DMS79 treated with DMSO at 0.1 percent for 48 hours (cell line): Measurements from ENCODE around the gene RYR2.

Source experiments
- DNase-seq: peaks from one replicate; lab custom pipeline; 2025; lab: John Stamatoyannopoulos, UW

RYR2 gene

DNA sequence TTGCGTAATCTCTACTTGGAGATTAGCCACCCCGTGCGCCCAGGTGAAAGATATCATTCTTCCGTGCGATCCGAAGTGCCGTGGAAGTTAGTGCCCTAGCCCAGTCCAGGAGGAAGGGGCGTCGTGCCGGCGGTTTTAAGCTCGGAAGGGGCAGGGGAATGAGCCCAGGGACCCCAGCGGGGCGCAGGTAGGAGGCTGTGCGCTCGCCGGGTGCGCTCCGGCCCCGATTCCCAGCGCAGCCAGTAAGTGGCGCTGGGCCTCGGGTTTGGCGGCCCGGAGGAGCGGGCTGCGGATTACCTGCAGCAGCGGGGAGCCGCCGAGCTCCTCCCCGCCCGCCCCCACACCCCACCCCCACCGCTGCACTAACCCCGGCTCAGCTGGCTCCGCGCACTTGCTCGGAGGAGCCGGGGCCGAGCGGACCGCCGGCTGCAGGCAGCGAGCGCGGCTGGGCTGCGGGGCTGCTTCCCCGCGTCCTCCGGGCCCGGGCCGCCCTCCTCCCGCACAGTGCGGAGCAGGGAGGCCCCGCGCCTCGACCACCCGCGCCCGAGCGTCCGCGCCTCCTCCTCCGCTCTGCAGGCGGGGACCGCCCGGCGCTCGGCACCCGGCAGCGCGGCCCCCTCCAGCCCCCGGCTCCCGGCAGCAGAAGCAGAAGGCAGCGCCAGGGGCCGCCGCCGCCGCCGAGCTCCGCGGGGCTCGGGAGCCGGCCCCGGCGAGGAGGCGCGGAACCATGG is at the start of gene RYR2:
Gene RYR2 (plus strand): TSS at position 390 of the 731 bp plus-strand sequence. CDS start 338 bp downstream, at position 728.
- no peak for DNase-seq

GRCh38 chr1:236992449-236992848 is 49.5 kb upstream of the RYR2 start:
- no peak for DNase-seq

- DNase-seq, result no peak
These were observed 47.5 kb upstream of the RYR2 start for GRCh38 chr1:236994450-236994849.

GRCh38 chr1:236997361-236997760 is 44.6 kb upstream of the RYR2 start:
- no peak for DNase-seq

DNA sequence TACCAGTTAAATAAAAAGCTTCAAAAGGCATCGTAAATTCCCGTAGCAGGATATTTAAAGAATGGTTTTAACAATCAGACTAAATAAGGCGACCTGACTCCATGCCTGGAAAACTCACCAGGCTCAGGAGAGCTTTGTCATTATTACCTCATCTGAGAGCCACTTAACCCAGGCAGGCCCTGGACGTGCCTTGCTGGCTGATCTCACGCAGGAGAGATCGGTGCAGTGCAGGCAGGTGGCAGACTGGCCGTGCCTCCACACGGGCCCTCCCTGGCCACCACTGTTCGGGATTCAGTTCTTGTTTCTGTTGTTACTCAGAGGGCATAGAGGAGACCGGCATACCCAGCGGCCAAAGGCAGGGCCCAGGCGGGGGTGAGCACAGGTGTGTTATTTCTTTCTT is 44.1 kb upstream of the RYR2 start:
- peak; percentile 62 for DNase-seq

DNA sequence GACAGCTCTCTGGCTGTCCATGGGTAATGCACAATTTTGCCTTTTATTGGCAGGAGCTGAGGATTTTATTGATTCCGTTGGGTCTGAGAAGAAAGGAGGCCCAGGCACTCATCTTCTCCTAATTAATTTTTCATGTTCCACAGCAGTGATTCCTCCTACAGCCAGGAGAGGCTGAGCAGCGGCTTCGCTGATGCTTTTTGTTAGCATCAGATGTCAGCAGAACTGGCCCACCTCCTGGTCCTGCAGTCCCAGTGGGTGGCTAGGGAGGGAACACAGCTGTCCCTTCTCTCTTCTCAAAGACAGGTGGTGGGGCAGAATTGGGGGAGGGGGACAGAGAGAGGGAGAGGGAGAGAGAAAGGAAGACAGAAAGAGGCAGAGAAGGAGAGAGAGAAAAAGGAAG is 43.4 kb upstream of the RYR2 start:
- DNase-seq, result peak; percentile 6

DNA sequence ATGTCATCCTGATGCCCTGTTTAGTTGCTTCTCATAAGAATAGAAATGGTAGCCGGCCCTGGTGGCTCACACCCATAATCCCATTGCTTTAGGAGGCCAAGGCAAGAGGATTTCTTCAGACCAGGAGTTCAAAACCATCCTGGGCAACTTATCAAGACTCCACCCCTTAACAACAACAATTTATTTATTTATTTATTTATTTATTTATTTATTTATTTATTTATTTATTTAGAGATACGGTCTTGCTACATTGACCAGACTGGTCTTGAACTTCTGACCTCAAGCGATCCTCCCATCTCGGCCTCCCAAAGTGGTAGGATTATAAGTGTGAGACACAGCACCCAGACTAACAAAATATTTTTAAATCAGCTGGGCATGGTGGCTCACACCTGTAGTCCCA is 41.8 kb upstream of the RYR2 start:
- no peak for DNase-seq

DNA sequence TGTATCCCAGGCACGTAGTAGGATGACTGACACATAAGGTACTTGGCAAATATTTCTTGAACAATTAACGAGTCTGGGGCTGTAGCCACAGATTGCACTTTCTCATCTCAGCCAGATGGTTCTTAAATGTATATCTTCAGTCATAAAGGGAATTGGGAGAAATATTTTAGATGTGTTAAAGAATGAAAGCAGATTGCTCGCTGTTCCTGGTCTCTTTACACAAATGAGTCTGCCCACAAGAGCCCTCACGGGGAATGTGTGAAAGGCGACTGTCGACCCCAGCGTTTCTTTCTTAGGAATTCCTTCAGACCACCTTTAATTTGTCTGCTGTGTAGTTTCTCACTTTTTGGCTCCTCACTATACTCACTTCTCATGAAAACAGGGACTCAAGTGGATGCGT is 38.5 kb upstream of the RYR2 start:
- DNase-seq, result no peak

GRCh38 chr1:237004116-237004515 is 37.9 kb upstream of the RYR2 start, which contains the start of gene MT1HL1:
Gene MT1HL1, minus strand, starts transcription at chr1:237004441. Its CDS starts 69 bp downstream, at chr1:237004372.
- DNase-seq, result no peak

GRCh38 chr1:237005674-237006073 is 36.3 kb upstream of the RYR2 start:
- no peak for DNase-seq

- no peak for DNase-seq
These were observed 34.7 kb upstream of the RYR2 start for GRCh38 chr1:237007147-237007881.

DNA sequence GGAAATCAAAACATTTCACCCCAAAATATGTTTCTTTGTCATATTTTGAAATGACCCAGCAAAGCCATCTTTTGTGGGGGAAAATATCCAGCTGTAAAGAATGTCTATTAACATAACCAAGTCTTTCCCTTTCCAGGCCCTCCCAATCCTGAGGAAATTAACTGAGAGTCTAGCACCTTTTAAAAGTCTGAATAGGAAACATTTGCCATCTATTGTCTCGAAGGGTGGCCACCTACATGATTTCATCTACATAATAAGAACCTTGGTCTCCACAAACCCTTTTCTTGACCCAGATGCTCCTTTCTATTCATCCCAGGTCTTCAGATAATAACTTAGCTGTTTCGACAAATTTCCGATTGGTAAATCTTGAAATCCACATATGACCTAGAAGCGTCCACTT is 32.4 kb upstream of the RYR2 start:
- no peak for DNase-seq

GRCh38 chr1:237011432-237011831 is 30.6 kb upstream of the RYR2 start:
- DNase-seq, result no peak

- DNase-seq, result no peak
These were observed 29.6 kb upstream of the RYR2 start for GRCh38 chr1:237012361-237012760.

DNA sequence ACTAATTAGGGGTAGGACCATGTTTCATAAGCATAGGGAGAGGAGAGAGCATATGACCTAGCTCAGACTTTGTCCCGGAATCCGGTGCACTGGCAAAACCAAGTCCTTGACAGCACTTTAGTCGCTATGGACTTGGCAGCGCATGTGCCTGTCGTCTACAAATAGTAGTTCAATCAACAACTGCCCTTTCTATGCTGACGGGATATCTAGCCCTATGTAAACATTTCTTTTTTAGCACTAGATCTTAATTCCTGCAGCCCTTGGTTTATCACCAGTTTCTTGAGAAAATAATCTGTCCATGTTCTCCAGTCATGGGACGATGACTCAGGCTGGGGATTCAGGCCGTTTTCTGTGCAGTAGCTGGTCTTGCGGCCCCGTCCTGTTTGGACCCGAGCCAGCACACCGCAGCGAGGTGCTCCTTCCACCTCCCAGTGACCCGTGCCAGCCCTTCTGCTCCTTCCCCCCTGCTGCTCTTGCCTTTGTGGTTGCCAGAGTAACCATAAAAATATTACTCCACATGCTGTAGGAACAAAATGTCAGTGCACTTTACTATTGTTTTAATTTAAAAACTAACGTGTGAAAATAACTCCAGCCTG is 29.1 kb upstream of the RYR2 start:
- peak; percentile 43 for DNase-seq

- DNase-seq, result no peak
These were observed 28.4 kb upstream of the RYR2 start for GRCh38 chr1:237013608-237014007.

- no peak for DNase-seq
These were observed 25.4 kb upstream of the RYR2 start for GRCh38 chr1:237016626-237017025.

DNA sequence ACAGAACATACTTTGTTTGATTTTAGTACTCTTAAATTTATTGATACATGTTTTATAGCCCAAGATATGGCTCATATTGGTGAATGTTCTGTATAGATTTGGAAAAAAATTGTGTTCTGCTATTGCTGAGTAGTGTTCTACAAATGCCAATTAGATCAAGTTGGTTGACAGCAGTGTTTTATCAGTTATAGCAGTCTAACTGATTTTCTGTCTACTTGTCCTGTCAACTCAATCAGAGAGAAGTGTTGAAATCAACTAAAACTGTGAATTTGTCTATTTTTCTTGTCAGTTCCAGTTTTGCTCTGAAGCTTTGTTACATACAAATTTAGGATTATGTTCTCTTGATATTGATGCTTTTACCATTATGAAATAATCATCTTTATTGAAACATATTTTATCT is 23.1 kb upstream of the RYR2 start:
- DNase-seq, result no peak

DNA sequence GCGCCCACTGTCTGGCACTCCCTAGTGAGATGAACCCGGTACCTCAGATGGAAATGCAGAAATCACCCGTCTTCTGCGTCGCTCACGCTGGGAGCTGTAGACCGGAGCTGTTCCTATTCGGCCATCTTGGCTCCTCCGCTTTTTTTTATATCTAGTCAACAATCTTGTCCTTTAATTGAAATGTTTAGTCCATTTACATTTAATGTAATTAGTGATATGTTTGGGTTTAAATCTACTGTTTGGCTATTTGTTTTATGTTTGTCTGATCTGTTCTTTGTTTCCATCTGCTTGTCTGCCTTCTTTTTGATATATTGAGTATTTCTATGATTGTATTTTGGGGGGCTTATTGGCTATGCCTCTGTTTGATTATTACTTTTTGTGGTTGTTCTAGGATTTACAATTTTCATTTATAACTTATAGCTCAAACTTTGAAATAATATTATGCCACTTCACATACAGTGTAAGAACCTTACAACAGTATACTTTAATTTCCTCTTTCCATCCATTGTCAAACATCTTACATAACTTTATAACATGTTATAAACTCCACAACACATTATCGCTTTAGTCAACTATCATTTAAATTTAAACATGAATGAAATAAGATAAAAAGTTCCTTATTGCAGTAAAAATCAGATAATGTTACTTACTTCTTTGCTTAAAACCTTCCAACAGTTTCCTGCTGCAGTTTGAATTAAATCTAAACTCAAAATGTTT is 16.5 kb upstream of the RYR2 start:
- no peak for DNase-seq

GRCh38 chr1:237029240-237029639 is 12.7 kb upstream of the RYR2 start:
- no peak for DNase-seq

DNA sequence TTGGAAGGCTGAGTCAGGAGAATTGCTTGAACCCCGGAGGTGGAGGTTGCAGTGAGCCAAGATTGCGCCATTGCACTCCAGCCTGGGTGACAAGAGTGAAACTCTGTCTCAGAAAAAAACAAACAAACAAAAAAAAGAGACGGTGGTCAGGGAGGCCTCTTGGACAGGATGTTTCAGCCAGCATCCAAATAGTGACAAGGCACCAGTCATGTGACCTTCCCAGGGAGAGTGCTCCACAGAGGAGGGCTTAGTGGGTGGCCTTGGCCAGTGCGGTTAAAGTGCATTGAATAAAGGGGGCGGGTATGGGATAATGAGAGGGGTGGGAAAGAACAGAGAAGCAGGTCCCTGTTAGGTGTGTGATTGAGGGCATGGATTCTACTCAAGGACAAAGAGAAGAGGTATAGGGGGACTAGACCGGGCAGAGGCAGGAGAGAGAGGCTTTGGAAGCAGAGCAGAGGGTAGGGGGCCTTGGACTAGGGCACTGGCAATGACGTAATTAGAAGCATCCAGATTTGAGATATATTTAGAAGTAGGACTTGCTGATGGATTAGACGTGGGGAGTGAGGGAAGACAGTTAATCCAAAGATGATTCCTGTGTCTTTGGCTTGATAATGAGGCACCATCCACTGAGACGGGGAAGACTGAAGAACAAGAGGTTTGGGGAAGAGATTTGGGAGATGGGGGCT is 12.0 kb upstream of the RYR2 start:
- DNase-seq, result no peak

- no peak for DNase-seq
These were observed 10.5 kb upstream of the RYR2 start for GRCh38 chr1:237031480-237031879.
